Endothelial cell of umbilical vein (primary cell): ENCODE measurements around the gene ERO1B.

ENCODE experiments used
- EZH2 ChIP-seq: IDR thresholded peaks from 2 replicates; pipeline ENCODE4 v1.6.1; 2012; ENCODE audit warnings: borderline replicate concordance, low read depth, mild to moderate bottlenecking, moderate library complexity, low read length, inconsistent platforms; ENCODE audit not compliant: severe bottlenecking
- GATA2 ChIP-seq: IDR thresholded peaks from 2 replicates; pipeline ENCODE4 v1.7.0; 2011; ENCODE audit warnings: low read depth, mild to moderate bottlenecking, moderate library complexity, mixed read lengths, low read length; ENCODE audit not compliant: insufficient read length, insufficient read depth
- JUN ChIP-seq: IDR thresholded peaks from 2 replicates; pipeline ENCODE4 v1.6.1; 2011; ENCODE audit warnings: borderline replicate concordance, low read depth; ENCODE audit not compliant: insufficient read length, insufficient read depth
- POLR2A ChIP-seq: IDR thresholded peaks from 2 replicates; pipeline ENCODE4 v1.6.1; 2012; ENCODE audit warnings: low read depth, mild to moderate bottlenecking, control low read depth, low read length
- POLR2AphosphoS5 ChIP-seq: IDR thresholded peaks from 2 replicates; pipeline ENCODE4 v1.6.1; 2012; ENCODE audit warnings: low read depth, mild to moderate bottlenecking, control low read depth, low read length, moderate library complexity; ENCODE audit not compliant: insufficient read depth
- TF ChIP-seq, protein P1 (sequence below), 2 donors: IDR thresholded peaks; 1 replicate in 1 of 2; 2 replicates in 1 of 2; pipeline ENCODE4 v1.5.1; 2011; ENCODE audit warnings: low read length in 2 of 2, mild to moderate bottlenecking in 2 of 2, moderate library complexity in 2 of 2, control low read depth in 1 of 2, inconsistent platforms in 1 of 2, low read depth in 1 of 2; ENCODE audit not compliant: insufficient read depth in 1 of 2; ENCODE audit errors: extremely low read depth in 1 of 2

DNA sequence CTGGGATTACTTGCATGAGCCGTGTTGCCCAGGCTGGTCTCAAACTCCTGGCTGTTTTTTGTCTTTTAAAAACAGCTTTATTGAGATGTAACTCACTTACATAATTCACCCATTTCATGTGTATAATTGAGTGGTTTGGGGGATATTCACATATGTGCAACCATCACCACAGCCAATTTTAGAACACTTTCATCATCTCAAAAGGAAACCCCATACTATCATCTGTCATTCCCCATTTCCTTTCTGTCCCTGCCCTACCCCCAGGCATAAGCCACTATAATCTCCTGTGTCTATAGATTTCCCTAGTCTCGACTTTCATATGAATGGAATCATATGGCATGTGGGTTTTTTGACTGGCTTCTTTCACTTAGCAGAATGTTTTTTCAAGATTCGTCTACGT is 96.1 kb downstream of the ERO1B start:
- TF ChIP-seq, protein P1, sequence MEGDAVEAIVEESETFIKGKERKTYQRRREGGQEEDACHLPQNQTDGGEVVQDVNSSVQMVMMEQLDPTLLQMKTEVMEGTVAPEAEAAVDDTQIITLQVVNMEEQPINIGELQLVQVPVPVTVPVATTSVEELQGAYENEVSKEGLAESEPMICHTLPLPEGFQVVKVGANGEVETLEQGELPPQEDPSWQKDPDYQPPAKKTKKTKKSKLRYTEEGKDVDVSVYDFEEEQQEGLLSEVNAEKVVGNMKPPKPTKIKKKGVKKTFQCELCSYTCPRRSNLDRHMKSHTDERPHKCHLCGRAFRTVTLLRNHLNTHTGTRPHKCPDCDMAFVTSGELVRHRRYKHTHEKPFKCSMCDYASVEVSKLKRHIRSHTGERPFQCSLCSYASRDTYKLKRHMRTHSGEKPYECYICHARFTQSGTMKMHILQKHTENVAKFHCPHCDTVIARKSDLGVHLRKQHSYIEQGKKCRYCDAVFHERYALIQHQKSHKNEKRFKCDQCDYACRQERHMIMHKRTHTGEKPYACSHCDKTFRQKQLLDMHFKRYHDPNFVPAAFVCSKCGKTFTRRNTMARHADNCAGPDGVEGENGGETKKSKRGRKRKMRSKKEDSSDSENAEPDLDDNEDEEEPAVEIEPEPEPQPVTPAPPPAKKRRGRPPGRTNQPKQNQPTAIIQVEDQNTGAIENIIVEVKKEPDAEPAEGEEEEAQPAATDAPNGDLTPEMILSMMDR (IDR thresholded peaks at IDR 0.05; ENCODE audit: extremely low read depth in 1 of 2, insufficient read depth in 1 of 2, low read depth in 1 of 2, low read length in 2 of 2), result no peak
- TF ChIP-seq POLR2AphosphoS5, result no peak
- no peak for TF ChIP-seq POLR2A
- no peak for TF ChIP-seq EZH2
- no peak for TF ChIP-seq JUN
- no peak for TF ChIP-seq GATA2
